ENCODE data around the gene ZNF407. TPM values are rescaled to one million over a fixed set of nuclear protein-coding genes. Genes with fewer than 3 reads are reported as not detected.

Gene ZNF407
- total RNA-seq, 1 donor from 2014 or later = 10.7 TPM

DNA sequence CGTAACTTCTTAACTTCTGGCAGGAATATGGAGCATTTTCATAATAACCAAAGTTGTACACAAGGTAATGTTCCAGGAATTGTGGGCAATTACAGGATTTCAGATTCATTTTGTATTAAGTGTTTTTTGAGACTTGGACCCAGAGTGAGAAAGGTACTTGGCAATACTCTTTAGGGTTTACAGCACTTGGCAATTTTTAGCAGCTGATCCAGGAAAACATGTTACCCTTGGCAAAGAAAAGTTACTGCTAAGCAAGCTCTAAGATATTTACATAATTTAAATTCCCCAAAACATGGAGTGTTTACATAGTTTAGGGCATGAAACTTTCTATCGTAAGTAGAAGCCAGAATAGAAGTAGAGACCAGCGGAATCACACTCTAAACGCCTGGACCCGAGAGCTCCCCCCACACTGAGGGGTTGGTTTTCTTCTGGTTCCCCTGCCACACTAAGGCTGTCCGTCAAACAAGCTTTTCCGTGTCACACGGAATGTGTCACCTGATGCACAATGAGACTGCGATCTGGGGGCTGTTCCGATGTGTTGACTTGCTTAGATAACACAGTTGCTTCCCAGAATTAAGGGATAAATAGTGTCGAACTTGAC is 434.1 kb downstream of the ZNF407 start:
- ATAC-seq (no peak), DNase-seq (ENCODE audit: missing footprints) (no peak)
- intact Hi-C loops (cut with DNase I) = no loop called here

DNA sequence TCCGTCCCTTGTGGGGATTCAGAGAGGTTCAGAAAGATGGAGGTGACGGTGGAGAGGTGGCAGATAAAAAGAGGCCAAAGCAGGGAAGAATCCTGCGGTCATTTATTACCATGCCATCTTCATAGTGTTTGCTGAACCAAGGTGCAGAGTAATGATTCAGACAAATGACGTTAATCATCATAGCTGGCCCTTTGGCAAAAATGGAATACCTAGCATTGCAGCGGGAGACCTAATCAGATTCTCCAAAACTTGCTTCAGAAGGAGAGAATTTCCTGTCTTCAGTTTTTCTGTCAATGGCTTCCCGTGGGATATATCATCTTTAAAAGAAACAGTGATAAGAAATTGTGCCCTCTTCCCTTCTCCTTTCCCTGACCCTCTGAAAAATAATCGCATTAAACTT is 435.8 kb downstream of the ZNF407 start:
- no peak for DNase-seq (ENCODE audit: missing footprints)
- intact Hi-C loops (cut with DNase I) = no loop called here
- ATAC-seq = no peak

DNA sequence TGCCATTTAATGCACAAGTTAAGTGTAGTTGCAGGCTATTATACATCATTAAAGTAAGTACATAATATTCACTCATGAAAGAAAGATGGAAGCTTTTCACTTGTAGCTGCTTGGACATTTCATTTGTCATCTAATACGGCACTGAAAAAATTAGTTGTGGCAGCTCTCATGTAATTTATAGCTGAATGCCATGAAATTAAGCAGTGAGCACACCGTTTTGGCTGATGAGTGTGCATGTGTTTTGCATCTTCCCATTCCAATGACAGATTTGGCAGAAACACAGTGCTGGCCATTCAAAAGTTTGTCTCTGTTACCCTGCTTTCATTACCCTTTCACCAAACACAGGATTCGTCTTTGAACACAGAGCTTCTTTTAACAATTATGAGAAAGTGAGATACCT is 437.3 kb downstream of the ZNF407 start:
- no peak for ATAC-seq
- no peak for DNase-seq (ENCODE audit: missing footprints)
- intact Hi-C loops (cut with DNase I) = no loop called here

DNA sequence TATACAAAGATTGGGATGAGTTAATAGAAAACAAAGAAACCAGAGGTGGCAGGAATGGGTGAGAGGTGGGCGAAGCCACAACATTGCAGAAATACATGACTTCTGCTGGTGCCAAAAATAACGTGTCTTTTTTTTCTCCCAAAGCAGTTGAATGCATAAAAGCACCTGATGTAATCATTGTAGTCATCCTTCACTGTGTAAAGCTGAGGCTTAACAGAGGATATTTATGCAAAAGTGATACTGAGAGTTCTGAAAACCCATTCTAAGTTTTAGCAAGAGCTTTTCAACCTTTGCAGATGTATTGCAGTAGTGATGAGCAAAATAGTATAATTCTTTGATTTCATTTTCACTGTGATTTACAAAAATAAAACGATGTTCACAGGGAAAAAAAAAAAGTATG is 438.3 kb downstream of the ZNF407 start:
- no peak for DNase-seq (ENCODE audit: missing footprints)
- intact Hi-C loops (cut with DNase I) = no loop called here
- no peak for ATAC-seq

DNA sequence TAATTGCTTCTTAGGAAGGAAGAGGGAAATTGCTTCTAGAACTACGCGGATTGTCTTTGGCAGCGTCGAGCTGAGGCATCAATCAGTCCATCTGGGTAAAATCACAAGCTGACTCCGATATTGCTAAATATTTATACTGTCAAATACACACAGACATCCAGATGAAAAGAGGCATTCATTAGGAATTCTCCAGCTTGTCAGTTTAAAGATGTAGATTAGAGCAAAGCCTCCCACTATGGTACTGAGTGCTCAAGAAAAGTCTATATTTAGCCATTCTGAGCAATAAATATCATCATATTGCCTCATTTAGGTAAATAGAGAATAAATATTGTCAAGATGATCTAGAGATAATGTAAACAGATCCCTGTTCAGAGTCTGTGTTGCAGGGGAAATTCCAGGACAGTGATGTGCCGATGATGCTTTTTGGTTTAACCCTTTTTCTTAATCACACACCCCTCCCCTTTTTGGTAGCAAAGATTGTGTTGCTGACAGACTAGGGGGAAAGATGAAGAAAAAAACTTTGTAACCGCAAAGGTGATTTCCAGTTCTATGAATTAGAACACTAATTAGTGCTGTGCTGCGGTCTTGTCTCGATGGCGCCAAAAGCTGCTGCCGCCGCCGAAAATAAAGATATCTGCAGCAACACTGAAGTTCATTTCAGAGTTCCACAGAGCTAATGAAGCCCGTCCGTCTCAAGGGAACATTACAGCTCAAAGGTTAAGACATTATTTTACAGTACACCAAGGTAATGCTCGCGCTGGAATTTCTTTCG is 439.4 kb downstream of the ZNF407 start:
- intact Hi-C loops (cut with DNase I) = no loop called here
- ATAC-seq (no peak), DNase-seq (ENCODE audit: missing footprints) (no peak)

DNA sequence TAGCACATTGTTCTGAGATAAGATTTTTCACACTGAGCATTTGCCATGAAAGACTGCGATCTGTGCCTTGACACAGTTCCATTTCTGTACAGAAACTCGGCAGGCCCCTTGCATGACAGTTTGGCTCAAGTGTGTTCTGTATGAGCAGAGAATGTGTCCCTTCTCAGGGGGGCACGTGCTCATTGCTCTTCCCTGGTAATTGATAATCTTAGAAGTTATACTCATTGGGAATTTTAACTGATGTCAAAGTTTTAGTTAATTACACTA is 440.0 kb downstream of the ZNF407 start:
- intact Hi-C loops (cut with DNase I) = no loop called here
- no peak for DNase-seq (ENCODE audit: missing footprints)
- no peak for ATAC-seq

DNA sequence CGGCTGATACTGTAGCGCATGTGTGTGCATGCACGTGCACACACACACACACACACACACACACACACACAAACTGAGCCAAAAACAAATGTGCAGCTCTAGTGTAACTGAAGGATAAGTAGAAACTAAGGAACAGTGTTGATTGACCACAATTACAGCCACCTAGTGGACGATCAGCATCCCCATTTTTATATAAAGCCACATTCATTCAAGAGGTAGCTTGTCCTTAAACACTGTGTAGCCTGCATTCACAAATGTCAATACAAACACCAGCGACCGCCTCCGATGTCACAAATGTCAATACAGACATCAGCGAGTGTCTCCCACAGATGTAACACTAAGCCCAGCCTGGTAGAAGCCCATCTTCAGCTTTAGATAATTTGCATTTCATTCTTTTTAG is 443.9 kb downstream of the ZNF407 start:
- no peak for ATAC-seq
- DNase-seq (ENCODE audit: missing footprints) = no peak
- intact Hi-C loops (cut with DNase I) = loop anchor here (5.0 to 10.0 kb wide), 2 partner anchors 166 to 387 kb away; partner anchors contain the start of gene PTGR3

DNA sequence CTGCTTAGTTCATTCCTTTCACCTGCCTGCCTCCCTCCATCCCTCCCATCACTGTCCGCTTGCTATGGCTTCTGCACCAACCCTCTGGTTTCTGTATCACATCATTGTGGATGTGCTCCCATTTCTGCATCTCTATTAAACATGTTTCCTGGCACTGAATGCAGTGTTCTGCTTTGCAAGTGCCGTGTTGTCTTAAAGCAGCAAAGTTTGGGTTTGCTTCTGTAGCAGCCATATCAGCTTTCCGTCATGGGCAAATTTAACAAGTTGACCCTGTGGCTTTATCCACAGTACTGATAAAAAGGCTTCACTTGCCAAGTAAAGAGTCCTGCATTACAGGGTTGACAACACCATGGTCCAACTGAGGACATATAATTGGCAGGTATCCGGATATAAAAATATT is 445.8 kb downstream of the ZNF407 start:
- intact Hi-C loops (cut with DNase I) = loop anchor here (5.0 to 10.0 kb wide), 2 partner anchors 164 to 389 kb away; partner anchors contain the start of gene PTGR3
- DNase-seq (ENCODE audit: missing footprints) (no peak), ATAC-seq (peak; percentile 59)

DNA sequence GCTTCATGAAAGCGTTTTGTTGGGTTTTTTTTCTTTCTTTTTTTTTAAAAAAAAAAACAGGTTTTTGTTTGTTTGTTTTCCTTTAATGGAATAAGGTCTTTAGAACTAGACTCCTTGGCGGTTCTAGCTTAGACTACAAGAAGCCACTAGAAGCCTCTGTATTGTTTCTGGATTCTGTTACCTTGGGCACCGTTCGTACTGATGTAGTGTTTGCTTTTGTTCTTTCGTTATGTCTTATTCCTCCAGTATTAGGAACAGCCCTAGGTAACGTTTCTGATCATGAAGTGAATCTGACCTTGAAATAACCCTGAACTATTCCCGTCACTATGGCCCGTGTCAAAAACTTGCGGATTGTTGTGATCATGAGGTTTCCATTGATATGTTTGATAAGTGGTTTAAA is 446.6 kb downstream of the ZNF407 start:
- DNase-seq (ENCODE audit: missing footprints) (no peak), ATAC-seq (no peak)
- intact Hi-C loops (cut with DNase I) = loop anchor here (5.0 to 10.0 kb wide), 2 partner anchors 163 to 389 kb away; partner anchors contain the start of gene PTGR3

DNA sequence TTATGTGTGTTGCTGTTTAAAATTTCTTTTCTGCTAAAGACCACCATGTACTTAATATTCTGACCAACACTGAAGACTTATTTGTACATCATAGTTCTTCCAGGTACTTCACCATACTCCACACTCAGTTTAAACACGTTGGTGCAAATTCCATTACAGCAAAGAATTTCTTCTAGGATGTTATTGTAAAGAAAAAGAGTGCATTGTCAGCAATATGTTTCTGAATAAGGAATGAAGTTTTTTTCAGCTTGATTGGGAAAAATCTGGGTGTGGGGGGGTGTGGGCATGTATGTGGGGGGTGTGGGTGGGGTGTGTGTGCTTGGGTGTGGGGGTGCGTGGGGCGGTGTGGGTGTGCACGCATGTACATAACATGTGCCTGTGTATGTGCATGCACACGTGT is 447.1 kb downstream of the ZNF407 start:
- no peak for ATAC-seq
- intact Hi-C loops (cut with DNase I) = loop anchor here (5.0 to 10.0 kb wide), 2 partner anchors 163 to 390 kb away; partner anchors contain the start of gene PTGR3
- DNase-seq (ENCODE audit: missing footprints) = no peak

DNA sequence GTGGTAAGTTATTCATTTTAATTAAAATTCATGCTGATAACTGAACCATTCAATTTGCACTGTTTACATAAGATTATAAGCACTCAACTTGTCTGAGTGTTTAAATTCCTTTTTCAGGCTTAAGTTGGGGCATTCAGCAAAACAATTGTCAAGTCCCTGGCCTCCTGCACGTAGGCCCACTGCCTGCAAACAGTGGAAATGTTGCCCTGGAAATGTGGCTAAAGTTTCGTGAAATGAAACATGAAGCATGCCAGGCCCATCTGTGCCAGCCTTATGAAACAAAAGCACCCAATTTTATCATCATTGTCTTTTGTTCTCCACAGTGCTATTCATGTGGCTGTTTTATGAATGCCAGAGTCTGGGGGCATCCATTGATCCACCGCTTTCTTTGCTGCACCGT is 447.6 kb downstream of the ZNF407 start:
- ATAC-seq = no peak
- intact Hi-C loops (cut with DNase I) = loop anchor here (10.0 kb wide), 1 partner anchor 390 kb away; no protein-coding TSS in a partner anchor
- DNase-seq (ENCODE audit: missing footprints) = no peak

DNA sequence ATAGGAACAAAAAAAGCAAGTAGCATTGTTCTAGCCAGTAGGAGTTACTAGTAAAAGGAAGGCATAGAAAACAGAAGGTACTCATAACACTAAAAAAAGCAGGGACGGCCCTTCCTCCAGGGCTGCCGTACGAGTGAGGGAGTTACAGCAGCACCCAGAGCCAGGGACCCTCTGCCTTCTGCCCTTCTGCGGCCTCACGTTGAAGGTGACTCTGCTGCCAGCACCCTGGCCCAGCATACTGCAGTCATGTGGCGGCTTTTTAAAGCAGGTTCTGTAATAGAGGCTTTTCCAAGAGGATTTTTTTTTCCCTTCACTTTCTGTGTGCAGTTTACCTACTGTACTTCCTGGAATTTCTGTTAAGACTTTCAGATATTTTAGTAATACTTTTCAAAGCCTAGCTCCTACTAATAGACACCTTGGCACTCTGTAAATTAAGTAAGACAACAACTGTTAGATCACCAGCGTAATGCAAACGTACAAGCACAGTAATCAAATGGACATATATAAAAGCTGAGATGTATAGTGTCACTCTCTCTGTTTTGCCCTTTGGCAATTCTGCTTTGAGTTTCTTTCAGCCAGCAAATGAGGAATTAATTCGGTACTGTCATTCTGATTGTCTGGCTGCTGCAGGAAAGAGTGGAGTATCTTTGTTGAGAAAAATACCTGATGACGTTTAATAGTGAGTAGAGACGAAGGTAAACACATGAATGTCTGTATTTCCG is 449.7 kb downstream of the ZNF407 start:
- ATAC-seq (no peak), DNase-seq (ENCODE audit: missing footprints) (no peak)
- intact Hi-C loops (cut with DNase I) = loop anchor here (10.0 kb wide), 1 partner anchor 393 kb away; no protein-coding TSS in a partner anchor

DNA sequence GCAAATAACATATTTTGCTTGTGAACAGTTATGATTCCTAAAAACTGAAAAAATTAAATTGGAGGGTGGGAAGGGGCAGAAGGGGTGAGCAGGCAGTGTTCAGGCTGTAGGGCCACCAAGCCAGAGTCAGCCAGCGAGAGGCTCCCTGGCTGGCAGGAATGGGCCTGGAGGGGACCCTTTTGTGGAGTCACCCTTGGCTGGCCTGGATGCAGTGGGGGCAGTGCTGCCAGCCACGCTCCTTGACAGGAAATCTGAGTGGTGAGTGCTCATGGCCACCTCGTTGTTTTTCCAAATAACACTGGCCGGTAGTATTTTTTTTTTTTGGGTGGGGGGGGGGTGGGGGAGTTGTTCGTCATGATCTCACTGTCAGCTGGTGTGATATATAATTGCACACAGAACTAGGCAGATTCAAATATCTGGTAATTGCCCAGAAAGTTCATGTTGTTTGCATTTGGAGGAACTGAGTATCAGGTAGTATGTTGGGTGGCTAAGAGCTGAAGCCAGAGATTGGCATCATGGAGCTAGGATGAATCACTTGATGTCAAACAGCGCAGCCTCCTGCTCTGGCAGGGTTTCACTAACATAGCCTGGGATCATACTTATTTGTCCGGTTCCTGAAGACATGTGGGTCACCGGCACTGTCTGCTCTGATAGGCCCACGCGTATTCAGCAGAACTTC is 451.2 kb downstream of the ZNF407 start:
- ATAC-seq (no peak), DNase-seq (ENCODE audit: missing footprints) (no peak)
- intact Hi-C loops (cut with DNase I) = loop anchor here (10.0 kb wide), 1 partner anchor 394 kb away; no protein-coding TSS in a partner anchor

DNA sequence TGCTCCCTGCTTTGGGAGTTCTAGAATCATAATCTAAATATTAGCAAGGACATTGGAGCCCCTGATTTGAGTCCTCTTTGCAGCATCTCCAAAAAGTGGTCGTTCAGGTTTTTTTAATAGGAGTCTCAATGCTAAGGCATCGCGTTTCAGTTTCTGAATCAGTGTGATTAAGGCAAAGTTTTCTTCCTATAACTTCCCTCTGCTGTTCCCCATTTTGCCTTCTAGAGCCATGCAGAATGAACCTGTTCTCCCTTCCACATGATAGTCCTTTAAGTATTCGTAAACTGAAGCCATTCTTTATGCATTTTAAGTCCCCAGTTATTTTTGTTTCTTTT is 451.8 kb downstream of the ZNF407 start:
- intact Hi-C loops (cut with DNase I) = loop anchor here (10.0 kb wide), 1 partner anchor 395 kb away; no protein-coding TSS in a partner anchor
- ATAC-seq = no peak
- no peak for DNase-seq (ENCODE audit: missing footprints)

DNA sequence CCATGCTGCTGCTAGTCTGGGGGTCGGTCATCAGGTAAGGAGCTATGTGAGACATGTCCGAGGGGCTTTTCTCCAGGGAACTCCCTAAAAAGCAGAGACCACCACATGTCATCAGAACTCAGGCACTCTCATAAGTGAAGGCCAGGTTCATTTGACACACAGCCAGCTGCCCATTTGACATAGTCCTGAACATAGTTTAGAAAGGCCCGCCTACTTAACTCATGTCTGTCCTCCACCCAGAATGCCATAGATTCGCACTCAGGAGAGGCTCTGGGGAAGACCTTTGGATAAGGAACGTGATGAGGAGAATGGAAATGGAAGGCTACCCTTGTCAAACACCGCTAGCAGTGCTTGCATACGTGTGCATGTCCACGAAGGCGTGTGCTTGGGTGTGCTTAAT is 454.1 kb downstream of the ZNF407 start:
- ATAC-seq (no peak), DNase-seq (ENCODE audit: missing footprints) (no peak)
- intact Hi-C loops (cut with DNase I) = loop anchor here (5.0 kb wide), 1 partner anchor 111 kb away; no protein-coding TSS in a partner anchor

DNA sequence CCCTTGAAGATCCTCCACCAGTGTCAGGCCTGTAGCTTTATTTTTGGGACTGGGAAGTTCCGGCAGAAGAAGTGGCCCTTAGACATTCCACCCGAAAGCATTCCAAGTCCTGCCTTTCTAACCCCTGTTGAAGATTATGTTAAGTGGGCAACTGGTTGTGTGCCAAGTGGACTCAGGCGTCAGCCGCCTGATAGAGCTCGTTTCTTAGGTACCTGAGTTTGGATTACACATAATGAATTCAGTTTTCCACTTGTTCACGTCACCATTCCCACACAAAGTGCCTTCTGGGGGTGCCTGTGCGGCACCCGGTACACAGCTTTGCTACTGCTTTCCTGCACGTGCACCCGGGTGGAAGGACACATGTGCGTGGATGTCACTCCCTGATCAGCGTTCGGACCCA is 454.8 kb downstream of the ZNF407 start:
- intact Hi-C loops (cut with DNase I) = loop anchor here (5.0 kb wide), 1 partner anchor 110 kb away; no protein-coding TSS in a partner anchor
- no peak for DNase-seq (ENCODE audit: missing footprints)
- ATAC-seq = peak; percentile 73

DNA sequence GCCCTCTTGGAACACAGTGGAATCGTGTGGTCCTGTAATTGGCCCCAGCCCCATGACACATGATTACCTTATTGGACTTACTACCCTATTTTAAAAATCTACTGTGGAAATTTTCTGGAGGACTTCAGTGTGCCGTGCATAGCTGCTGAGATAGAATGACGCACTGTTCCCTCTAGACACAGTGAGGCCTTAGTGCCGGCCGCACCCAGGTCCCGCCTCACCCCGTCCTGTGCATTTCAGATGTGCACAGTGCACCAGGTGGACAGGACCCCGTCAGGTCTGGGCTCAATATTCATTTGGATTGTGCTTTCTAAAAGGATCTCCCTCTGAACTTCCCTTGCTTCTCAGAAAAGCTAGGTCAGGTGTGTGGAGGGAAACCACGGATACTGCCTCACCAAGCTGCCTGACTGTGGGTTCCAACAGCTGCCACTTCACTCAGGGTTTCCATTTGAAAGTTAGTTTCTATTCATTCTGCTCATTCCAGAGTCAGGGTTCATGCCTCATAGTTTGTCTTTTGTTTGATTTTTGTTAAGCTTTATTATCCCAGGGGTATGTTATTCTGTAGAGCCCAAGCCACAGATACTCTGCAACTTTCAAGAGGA is 455.5 kb downstream of the ZNF407 start:
- ATAC-seq = peak; percentile 53
- DNase-seq (ENCODE audit: missing footprints) = no peak
- intact Hi-C loops (cut with DNase I) = loop anchor here (5.0 kb wide), 1 partner anchor 109 kb away; no protein-coding TSS in a partner anchor

DNA sequence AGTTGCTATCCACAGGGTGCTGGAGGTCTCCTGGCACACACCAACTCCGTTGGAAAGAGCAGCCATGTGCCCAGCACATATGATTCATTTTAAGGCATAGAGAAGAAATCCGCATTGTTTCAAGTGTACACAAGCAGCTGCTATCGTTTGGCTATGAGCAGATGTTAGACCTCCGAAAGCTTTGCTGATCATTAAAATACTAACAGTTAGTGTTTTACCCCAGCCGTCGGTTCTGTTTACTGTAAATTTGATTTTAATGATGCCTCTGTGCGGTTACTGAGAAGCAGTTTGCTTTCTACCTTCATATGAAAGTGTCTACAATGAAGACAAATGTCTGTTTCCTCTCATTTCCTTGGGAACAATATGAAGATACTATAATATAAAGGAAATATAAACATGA is 456.4 kb downstream of the ZNF407 start:
- no peak for ATAC-seq
- DNase-seq (ENCODE audit: missing footprints) = no peak
- intact Hi-C loops (cut with DNase I) = loop anchor here (5.0 kb wide), 1 partner anchor 108 kb away; no protein-coding TSS in a partner anchor

DNA sequence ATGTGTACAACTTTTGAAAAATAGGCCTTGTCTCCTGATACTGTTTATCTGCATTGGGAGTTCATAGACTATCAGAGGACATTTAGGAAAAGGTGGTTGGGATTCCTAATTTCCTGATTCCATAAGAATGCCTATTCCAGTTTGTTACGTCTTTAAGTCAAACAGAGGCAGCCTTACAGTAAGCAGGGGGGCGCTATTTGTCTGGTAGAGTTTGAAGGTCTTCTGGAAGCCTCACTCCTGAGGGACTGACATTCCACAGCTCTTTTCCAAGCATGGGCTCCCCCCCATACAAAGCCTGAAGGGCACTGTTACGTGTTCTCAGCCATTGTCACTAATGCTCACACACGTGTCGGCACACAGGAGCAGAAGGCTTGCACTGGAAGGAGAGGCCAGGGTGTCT is 456.9 kb downstream of the ZNF407 start:
- intact Hi-C loops (cut with DNase I) = loop anchor here (5.0 kb wide), 1 partner anchor 108 kb away; no protein-coding TSS in a partner anchor
- DNase-seq (ENCODE audit: missing footprints) = no peak
- ATAC-seq = no peak
